ENCODE results near the gene TENM4.
"Not testable (repeated sequence)": the region's sequence is repeated elsewhere in the genome, so short reads cannot be mapped to it uniquely, and the experiment has no call there.

TENM4 gene

GRCh38 chr11:78922859-78923625 lies 517.8 kb downstream of the TENM4 start:
- no peak for DNase-seq

- no peak for DNase-seq
Observed at GRCh38 chr11:78921509-78921908, 519.3 kb downstream of the TENM4 start.

DNA sequence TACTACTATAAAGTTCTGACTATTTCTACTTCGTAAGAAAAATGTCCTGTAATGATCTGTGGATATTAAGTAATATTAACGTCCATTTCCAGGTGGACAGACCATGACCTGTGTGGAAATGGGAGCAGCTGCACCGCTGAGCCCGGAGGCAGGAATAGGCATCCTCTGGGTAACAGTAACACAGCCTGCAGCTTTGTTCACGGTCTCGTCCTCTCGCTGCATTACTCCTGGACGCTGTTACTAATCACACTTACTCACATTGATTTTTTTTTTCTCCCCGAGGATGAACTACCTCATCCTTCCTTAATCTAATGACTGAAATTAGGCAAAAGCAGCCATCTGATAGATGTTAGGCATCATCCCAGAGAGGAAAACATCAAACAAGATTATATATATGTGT lies 520.5 kb downstream of the TENM4 start:
- DNase-seq: no peak

DNA sequence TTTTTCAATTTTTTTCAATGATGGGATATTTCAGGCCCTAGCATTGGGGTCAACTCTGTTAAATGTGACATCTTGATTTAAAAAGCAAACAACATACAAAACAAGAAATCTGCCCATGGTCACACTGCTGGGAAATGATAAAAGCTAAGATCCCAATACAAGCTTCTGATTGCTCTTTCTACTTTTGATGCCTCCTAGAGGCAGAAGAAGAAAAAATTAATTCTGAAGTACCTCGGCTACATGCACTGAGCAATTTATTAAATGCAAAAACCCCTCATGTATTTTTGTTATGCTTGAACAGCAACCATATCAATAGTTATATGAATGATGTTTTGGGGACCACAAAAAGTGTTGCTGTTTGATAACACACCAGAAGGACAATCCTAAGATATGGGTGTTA lies 524.1 kb downstream of the TENM4 start:
- DNase-seq: no peak

DNA sequence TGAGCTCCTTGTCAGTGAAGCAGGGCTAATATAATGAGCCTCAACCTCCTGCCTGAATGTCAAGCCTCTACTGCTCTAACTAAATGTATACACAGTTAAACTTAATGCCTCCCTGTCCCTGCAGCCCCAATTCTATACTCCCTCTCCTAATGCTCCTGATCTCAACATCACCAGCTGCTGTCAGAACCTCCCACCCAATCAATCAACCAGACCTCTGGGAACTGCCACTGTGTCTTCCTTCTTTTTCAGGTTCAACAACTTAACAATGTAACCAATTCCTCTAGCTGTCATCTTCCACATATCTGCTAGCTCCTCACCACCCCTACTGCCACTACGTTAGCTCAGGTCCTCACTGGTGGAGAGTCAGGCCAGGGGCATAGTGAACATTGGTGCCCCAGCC lies 526.3 kb downstream of the TENM4 start:
- no peak for DNase-seq

GRCh38 chr11:78912778-78913177 lies 528.1 kb downstream of the TENM4 start:
- DNase-seq: no peak

GRCh38 chr11:78910322-78910721 lies 530.5 kb downstream of the TENM4 start:
- no peak for DNase-seq

DNA sequence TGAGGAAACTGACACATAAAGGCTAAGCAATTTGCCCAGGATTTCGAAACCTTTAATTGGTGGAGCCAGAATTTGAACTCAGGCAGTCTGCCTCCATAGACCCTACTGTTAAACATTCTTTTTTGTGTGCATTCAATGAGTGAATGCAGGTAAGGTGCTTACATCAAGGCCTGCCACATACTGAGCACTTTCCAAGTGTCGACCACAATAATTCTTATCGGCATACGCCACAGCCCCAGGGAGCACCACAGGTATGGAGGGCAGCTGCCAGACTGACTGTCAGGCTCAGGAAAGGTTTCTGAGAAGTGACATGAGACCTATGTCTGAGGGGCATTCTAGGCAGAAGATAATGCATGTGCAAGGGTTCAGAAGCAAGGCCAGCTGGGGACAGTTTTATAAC lies 531.4 kb downstream of the TENM4 start:
- no peak for DNase-seq

DNA sequence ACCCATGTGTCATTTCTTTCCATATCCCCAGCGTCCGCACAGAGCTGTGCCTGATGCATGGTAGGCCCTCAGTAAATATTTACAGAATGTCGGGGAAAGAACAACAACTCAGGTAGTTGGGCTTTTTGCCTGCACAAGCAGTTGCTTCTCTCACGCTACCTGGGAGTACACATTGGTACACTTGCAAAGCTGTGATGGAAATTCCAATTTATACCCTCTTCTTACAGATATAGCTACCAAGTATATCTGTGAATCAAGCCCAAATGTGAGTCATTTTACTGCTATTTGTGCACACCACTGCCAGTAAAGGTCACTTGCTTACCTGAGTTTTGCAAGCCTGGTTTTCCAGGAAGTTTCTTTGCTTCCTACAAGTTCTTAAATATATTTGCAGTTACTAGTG lies 533.2 kb downstream of the TENM4 start:
- no peak for DNase-seq

- no peak for DNase-seq
Observed at GRCh38 chr11:78906566-78906965, 534.3 kb downstream of the TENM4 start.

GRCh38 chr11:78905756-78906155 lies 535.1 kb downstream of the TENM4 start:
- DNase-seq: no peak

GRCh38 chr11:78902771-78903507 lies 537.9 kb downstream of the TENM4 start:
- DNase-seq: no peak

- DNase-seq: no peak
Observed at GRCh38 chr11:78901831-78902230, 539.0 kb downstream of the TENM4 start.

DNA sequence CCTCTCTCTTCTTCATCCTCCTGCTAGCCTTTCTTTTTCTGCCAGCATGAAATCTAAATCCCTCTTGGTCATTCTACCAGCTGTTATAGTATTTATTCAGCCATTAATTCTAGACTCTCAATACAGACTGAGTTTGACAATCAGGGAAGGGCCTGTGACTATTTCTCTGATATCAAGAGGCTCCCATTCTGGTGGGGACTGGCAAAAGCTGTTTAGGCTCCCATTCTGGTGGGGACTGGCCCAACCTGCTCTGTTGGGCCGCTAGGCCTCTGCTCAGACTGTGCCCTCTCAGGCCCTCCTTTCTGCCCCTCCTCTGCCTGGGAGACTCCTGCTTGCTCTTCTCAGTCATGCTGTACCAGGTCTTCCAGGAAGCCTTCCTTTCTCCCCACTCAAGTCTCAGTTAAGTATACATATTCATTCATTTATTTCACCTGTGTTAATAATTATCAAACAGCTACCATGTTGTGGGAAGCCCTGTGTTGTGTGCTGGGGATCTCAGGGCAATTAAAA lies 542.5 kb downstream of the TENM4 start:
- DNase-seq: no peak

DNA sequence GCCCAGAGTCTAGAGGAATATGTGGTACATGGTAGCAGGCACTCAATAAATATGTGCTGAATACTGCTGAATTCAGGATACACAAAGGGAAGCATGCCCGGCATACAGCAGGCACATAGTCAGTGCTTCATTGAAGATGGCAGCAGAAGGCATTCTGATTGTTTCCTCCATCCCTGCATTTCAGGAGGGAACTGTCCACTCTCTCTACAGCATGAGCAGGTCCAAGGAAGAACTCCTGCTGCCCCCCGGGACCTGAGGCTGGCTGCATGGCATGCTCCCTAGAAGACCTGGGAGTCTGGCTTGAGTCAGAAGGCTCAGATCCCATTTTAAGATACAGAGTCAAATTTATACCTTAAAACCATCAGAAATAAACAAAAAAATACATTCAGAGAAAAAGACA lies 546.8 kb downstream of the TENM4 start:
- no peak for DNase-seq

DNA sequence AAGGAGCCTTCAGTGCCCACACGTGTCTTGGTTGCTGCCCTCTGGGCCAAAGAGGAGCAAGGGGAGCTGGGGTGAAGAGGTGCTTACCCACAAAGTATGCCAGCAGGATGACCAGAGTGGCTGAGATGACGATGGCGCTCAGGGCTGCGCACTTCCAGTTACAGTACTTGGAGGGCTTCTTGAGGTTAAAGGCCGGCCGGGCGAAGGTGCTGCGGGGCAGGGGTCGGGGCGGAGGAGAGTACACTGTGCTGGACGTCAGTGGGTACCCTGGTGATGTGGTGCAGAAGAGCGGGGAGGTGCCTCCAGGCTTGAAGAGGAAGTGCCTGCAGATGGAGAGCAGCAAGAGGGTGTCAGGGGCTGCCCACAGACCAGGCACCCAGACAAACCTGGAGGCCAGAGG lies 551.1 kb downstream of the TENM4 start:
- no peak for DNase-seq

DNA sequence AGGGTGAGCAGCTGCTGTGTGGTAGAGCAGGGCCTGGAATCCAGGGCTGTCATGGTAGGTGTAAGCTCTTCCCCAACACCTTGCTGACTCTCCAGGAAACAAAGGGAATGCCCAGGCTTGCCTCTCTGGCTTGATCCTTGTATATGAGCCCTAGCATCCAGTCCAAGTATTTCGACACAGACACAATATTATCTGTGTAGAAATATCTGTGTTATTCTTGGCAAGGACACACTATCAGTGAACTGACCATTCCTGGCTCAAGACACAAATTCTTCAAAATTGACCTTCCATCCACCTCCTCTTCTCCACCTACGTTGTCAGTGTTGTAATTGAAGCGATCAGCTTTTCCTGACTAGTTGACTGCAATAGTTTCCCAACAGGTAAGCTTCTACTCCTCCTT lies 554.2 kb downstream of the TENM4 start:
- no peak for DNase-seq

DNA sequence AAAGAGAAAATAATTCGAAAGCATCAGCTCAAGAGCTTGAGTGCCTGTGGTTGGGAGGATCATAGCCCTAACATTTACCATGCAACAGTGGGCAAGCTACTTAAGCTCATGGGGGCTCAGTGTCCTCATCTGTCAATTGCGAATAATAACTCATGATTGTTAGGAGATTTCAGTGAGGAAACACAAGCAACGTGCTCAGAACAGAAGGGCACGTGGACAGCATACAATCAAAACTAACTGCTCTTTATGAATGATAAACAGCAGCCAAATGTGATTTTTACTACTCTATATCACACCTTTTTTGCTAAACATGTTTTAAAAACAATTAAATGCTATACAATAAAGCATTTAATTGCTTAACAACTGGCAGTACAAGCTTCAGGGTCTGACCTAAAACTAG lies 556.1 kb downstream of the TENM4 start:
- DNase-seq: no peak

DNA sequence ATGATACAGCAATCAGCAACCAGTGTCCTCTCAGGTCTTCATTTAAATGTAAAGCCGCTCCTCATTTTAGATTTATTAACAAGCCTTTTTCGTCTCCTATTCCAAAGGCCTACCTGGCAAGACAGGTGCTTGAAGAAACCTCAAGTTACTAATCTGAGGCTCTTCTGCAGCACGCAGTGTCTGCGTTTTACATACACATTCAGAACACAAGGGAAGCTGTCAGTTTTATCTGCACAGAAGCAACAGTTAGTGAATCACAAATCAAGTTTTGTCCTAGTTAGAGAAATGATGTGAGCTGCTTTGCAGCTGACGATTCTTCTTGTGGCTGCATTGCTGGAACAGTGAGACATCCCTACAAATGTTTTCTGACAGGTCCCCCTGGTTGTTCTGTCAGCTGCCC lies 557.3 kb downstream of the TENM4 start:
- no peak for DNase-seq

DNA sequence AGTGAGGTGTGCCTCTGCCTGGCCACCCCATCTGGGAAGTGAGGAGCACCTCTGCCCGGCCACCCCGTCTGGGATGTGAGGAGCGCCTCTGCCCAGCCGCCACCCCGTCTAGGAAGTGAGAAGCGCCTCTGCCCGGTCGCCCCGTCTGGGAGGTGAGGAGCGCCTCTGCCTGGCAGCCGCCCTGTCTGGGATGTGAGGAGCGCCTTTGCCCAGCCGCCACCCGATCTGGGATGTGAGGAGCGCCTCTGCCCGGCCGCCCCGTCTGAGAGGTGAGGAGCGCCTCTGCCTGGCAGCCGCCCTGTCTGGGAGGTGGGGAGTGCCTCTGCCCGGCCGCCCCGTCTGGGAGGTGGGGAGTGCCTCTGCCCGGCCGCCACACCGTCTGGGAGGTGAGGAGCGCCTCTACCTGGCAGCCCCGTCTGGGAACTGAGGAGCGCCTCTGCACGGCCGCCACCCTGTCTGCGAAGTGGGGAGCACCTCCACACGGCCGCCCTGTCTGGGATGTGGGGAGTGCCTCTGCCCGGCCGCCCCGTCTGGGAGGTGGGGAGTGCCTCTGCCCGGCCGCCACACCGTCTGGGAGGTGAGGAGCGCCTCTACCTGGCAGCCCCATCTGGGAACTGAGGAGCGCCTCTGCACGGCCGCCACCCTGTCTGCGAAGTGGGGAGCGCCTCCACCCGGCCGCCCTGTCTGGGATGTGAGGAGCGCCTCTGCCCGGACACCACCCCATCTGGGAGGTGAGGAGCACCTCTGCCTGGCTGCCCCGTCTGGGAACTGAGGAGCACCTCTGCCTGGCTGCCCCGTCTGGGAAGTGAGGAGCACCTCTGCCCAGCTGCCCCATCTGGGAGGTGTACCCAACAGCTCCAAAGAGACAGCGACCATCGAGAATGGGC lies 561.5 kb downstream of the TENM4 start:
- DNase-seq: not testable (repeated sequence)

GRCh38 chr11:78878631-78879030 lies 562.2 kb downstream of the TENM4 start:
- no peak for DNase-seq

GRCh38 chr11:78876676-78877075 lies 564.2 kb downstream of the TENM4 start:
- no peak for DNase-seq

- DNase-seq: no peak
Observed at GRCh38 chr11:78870655-78871054, 570.2 kb downstream of the TENM4 start.
